ENCODE results near the gene OR52H1. TPM values are rescaled to one million over a fixed set of nuclear protein-coding genes. Genes with fewer than 3 reads are reported as not detected.
"Not testable (repeated sequence)": the region's sequence is repeated elsewhere in the genome, so short reads cannot be mapped to it uniquely, and the experiment has no call there.

OR52H1 gene
- 0.47 TPM for total RNA-seq

DNA sequence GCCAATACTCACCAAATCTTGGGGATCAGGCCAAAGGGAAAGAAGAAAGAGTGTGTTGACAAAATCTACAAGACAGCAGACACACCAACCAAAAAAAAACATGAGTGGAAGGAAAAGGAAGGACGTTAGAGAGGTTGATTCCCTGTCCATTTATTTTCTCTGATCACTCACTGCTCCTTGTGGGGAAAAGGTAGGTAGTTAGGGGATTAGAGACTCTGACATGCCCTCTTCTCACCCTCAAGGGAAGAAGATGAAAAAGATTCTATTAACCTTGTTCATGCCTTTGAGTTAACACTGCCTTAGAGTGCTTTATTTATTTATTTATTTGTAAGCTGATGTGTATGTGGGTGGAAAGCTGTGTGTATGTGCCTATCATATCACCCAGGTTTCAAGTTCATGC lies at the start of gene OR52H1:
Gene OR52H1 (minus strand): TSS at position 101 of the 400 bp plus-strand sequence. CDS start 3,035 bp downstream, outside the sequence.
- no peak for DNase-seq

DNA sequence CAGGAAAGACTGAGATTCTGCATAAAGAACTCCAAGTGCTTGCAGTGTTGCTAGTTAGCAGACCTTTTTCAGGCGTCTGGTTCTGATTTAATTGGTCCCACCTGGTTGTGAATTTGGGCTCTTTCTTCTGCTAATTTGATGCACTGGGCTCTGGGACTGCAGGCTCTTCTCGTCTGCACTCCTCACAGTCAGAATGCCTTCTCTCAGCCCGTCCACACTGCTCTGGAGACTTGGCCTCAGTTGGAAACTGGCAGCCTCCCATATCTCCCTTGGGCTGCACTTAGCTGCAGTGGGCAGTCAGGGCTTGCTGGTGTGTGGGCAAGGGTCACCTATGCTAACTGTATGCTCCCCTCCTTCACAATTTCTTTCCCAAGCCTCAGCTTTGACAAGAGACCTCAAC lies 49.6 kb upstream of the OR52H1 start:
- DNase-seq: no peak

DNA sequence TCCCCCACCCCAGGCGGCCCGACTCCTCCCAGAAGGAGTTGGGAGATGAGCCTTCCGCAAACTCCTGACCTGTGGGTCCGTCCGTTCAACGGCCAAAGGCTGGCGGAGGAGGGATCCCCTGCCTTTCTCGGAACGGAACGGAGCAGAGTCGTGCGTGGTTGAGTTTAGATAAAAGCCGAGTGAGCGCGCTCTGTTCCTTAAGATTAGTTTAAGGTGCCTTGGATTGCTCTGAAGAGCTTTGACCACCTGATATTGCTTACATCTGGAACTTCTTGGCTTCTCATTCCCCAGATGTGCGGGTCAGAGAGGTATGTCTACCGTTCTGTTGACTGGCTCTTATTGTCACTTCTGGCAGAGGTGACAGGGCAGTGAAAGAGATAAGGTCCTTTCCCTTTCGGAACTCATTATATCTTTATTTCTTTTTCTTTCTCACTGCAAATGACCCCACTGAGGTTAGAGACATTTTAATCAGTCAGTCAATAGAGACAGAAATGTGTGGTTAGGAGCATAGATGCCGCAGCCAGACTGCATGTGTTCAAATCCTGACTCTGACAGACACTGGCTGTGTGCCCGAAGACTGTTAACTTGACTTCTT lies 48.4 kb upstream of the OR52H1 start, which contains the start of gene TRIM6:
Gene TRIM6 (plus strand): TSS at position 31 of the 595 bp plus-strand sequence. CDS start 261 bp downstream, at position 292.
- no peak for DNase-seq

DNA sequence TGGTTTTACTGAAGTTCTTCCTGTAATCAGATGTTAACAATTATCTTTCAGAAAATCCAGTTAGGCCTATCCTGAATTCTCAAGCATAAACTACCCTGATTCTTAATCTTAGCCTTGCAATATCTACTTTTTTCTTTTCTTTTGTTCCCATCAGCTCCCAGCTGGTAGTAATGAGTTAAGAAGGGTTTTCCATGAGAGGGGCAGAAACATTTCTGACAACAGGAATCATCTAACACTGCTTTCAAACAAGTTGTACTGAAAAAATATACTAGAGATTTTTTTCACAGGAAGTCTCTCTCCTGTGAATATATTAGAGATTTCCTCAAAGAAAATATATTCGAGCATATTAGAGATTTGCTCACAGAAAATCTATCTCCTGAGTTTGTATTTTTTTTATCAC lies 44.8 kb upstream of the OR52H1 start:
- DNase-seq: no peak

DNA sequence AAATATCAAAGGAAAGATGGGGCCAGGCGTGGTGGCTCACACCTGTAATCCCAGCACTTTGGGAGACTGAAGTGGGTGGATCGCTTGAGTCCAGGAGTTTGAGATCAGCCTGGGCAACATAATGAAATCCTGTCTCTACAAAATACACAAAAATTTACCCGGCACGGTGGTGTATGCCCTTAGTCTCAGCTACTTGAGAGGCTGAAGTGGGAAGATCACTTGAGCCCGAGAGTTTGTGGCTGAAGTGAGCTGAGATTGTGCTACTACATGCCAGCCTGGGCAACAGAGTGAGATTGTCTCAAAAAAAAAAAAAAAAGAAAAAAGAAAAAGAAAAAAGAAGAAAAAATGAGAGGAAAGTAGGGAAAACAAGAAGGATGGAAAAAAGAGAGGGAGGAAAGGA lies 44.3 kb upstream of the OR52H1 start:
- DNase-seq: no peak

DNA sequence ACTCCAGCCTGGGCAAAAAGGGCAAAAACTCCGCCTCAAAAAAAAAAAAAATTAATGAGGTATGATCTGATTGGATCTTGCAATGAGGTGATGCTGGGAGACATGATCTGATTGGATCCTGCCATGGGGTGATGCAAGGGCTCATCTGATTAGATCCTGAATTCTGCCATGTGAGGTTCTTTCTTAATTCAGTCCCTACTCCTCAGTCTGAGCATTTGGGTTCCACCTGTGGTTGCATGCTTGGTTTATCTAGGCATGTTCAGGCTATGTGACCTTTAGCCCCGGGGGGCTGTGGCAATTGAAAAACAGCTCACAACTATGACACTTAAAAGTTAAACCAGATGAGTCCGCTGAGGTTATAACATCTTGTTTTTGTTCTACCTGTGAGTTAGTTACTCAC lies 43.3 kb upstream of the OR52H1 start:
- DNase-seq: no peak

DNA sequence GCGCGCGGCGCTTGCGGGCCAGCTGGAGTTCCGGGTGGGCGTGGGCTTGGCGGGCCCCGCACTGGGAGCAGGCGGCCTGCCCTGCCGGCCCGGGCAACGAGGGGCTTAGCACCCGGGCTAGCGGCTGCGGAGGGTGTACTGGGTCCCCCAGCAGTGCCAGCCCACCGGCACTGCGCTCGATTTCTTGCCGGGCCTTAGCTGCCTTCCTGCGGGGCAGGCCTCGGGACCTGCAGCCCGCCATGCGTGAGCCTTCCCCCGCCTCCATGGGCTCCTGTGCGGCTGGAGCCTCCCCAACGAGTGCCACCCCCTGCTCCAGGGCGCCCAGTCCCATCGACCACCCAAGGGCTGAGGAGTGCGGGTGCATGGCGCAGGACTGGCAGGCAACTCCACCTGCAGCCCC lies 41.6 kb upstream of the OR52H1 start:
- DNase-seq: not testable (repeated sequence)

DNA sequence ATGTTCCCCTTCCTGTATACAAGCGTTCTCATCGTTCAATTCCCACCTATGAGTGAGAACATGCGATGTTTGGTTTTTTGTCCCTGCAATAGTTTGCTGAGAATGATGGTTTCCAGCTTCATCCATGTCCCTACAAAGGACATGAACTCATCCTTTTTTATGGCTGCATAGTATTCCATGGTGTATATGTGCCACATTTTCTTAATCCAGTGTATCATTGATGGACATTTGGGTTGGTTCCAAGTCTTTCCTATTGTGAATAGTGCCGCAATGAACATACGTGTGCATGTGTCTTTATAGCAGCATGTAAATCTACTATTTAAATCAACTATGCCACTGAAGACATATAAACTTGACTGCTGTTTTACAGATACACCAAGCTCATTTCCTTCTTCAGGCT lies 36.1 kb upstream of the OR52H1 start:
- DNase-seq: not testable (repeated sequence)

DNA sequence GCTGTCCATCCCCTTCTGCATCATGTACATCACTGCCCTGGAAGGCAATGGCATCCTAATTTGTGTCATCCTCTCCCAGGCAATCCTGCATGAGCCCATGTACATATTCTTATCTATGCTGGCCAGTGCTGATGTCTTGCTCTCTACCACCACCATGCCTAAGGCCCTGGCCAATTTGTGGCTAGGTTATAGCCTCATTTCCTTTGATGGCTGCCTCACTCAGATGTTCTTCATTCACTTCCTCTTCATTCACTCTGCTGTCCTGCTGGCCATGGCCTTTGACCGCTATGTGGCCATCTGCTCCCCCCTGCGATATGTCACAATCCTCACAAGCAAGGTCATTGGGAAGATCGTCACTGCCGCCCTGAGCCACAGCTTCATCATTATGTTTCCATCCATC lies 32.7 kb upstream of the OR52H1 start:
- no peak for DNase-seq

DNA sequence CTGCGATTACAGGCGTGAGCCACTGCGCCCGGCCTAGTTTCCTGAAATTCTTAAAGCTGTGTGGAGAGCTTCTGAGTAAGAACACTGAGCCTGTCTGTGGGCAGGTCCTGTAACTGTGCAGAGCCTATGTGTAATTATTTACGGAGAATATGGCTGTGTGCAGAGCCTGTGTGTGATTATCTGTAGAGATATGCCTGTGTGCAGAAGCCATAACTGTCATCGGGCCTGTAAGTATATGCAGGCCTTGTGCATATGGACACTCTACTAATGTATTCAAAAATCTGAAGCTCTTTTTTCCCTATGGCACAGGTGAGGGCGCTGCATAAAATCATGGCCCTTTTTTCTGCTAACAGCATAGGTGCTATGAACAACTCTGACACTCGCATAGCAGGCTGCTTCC lies 32.2 kb upstream of the OR52H1 start, which contains the start of gene OR52B6:
Gene OR52B6 (plus strand): TSS at position 301 of the 400 bp plus-strand sequence. CDS start 0 bp downstream, at position 301.
- no peak for DNase-seq

DNA sequence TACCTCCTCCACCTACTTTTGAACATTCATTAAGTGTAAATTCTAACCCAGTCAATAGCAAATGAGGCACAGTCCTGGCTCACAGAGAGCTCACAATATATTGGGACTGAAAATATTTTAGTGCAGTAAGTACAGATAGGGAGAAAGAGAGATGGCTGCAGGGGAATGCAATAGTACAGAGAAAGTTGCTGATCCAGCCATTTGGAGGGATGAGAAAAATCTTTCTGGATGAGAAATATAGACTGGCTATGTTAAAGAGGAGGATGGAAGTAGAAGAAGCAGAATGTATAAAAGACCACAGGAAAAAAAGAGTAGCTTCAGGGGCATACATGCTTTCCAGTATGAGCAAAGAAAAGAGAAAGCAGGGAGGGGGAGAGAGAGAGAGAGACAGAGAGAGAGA lies 28.8 kb upstream of the OR52H1 start:
- no peak for DNase-seq

DNA sequence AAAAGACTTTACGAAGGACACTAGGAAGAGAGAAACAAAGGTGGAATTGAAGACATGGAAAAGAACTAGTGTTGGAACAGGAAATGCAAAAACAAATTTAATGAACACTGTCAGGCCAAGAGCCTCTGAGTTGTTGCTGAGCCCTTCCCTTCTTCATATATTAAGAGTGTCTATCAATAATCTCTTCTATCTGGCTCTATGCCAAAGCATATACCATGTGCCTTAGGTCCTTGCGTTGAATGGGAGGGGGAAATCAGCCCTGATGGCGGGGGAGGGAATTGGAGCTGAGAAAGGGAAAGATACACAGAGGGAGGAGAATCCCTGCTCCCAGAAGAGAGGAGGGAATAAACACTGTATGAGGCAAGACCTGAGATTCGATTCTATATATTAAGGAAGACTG lies 26.8 kb upstream of the OR52H1 start:
- DNase-seq: no peak

DNA sequence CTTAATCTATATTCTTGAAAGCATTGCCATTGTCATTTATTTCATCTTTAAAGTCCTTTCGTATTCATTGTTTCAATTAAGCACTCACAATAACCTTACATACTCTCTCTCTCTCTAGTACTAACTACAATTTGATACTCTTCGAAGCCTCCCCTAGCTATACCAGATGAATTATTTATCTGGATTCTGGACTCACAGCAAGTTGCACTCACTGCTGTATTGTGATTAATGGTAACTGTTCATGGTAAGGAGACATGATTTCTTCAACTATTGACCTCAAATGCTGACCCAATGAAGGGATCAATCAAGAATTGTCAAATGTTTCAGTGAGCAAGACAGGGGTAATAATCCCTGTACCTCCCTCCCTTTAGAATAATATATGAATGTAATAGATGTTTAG lies 26.3 kb upstream of the OR52H1 start:
- no peak for DNase-seq

DNA sequence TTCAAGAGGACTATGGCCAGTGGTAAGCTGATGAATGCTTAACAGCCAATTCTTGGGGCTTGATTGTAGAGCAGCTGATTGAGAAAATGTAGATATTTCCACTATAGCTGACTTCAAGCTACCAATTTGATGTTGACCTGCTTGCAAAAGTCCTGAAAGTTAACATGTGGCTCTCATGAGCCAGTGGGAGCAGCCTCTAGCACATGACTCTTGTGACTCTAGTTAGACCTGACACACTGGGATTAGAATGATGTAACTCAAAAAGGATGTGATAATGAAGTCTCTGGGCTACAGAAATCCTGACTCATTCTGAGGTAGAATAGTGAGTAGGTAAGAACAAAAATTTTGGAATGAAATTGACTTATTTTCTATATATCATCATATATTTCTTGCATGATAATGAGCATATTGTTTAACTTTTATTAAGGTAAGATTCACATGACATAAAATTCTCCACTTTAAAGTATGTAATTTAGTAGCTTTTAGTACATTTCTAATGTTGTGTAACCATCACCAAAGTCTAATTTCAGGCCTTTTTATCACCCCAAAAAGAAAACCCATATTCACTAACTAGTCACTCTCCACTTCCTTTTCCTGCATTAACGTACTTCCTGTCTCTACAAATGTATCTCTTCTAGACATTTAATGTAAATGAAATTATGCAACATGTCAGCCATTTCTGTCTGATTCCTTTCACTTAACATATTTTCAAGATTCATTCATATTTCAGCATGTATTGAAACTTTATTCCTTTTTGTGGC lies 16.1 kb upstream of the OR52H1 start:
- DNase-seq: no peak

DNA sequence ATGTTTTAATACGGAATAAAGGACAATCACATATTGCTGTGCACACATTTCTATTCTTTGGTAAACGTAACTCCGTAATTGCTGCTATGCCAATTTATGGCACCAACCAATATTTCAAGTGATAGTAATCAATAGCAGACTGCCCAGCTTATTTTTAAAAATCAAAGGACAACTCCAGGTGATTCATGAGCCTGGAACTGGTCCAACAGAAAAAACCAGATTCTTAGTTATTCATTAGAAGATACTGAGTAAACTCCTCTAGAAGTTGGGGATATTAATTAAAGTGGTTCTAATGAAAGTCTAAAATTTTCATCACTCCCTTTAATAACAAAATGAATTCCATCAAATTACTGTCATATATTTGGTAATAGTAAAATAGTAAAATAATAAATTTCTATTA lies 9.4 kb upstream of the OR52H1 start:
- DNase-seq: no peak

DNA sequence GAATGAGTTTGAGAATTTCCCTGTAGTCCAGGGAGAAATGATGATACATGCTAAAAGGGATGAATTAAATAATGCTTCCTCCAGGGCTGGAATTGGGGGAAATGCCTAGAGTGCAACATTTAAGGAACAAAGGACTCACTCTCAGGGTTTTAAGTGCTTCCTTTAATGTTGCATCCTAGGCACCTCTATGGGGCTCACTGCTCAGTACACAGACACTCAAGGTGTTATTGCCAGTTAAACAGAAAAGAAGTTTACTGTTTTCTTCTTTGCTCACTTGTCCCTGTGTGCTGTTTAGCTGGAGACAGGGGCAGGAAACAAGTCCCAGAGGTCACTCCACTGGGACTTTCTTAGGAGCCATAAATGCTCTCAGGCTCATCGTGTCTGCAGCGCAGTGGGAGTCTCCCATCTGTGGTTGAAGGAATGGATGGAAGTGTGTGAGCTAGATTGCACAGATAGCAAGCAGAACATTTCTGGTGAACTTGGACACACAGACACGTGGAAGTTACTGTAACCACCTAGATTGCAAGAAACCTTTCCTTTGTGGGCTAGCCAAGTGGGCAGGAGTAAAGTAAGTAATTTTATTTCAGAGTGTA lies 8.4 kb upstream of the OR52H1 start:
- DNase-seq: no peak

DNA sequence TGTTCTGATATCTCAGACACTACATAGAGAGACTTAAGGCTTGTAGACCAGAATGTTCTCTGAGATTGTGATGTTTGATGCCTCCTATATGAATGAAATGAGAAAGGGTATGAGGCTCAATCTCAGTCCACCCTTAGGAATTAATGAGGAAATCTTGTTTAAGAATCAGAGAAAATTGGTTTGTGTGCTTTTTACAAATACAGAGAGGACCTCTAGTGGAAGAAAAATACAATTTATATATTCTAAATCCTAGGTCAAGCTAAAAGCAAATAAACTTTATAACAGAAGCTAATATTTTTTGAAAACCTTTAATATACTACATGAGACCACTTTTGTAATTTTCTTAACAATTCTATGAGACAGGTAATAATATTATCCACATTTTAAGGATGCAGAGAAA lies 5.0 kb upstream of the OR52H1 start:
- DNase-seq: no peak

DNA sequence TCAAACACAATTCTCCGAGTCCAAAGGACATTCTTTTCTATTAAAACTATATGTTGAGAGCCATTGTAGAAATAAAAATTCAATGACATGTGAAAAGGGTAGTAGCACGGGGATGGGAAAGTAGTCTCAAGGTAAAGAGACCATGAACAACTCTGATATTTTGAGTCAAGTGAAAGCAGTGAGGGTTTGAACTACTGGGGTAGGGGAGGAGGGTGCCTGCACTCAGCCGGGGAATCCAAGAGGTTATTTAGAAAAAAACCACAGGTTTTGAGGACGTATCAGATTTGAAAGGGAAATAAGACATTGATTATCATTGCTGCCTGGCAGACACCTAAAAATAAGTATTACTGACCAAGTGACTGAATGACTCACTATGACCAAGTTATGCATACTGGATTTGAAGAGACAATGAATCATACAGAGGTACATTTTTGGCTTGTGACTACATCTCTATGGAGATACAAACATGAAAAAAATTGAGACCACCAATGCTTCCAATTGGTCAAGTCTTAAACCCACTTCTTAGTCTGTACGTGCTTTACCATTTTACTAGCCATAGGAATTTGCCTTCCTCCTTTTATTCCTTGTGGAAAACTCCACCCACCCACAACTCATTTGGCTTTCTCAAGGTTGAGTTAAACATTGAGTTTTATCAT lies 2.2 kb upstream of the OR52H1 start:
- no peak for DNase-seq

DNA sequence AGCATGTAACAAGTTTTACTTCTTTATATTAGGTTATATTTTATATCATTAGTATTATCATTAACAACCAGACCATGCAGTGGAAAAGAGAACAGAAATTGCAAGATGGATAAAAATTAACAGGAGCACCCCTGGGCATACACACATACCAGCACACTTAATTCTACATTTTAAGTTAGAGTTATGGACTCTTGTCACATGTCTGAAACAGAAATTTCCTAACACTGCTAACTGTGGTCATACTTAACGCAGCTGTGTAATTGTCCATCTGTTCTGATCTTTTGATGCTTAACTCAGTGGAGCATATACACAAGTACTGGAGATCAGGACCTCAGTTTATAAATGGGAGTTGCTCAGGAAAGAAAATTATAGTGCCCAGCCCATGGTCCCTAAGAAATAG lies 358 bp downstream of the OR52H1 start:
- DNase-seq: no peak

DNA sequence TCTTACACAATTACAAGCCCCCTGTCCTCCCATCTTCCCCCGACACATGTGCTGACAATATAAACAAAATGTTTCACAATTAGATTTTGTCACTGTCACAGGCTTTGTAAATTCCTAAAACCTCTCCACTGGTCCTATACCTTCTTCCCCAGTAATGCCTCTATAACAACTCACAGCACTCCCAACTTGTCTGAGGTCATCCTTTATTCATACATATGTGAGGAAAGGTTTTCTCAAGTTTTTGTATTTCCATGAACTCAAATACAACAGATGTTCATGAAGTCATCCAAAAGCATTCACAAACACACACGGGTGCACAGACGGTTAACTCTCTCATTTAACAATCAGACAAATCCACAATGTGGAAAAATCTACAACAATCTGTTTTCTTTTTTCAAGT lies 1.9 kb downstream of the OR52H1 start:
- no peak for DNase-seq

DNA sequence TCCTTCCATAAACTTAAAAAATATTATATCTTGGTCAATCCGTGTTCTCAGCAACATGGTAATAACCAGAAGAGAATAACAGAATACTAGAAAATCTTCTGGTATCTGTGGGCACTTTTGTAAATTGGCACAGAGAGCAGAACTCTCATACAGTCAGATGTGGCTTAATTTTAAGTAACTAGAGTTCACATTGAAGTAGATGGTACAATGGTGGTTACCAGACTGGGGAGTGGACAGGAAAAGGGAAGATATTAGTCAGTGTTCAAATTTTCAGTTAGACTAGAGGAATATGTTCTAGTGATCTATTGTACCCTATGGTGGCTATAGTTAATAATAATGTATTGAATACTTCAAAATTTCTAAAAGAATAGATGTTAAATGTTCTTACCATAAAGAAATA lies 6.9 kb downstream of the OR52H1 start:
- no peak for DNase-seq

DNA sequence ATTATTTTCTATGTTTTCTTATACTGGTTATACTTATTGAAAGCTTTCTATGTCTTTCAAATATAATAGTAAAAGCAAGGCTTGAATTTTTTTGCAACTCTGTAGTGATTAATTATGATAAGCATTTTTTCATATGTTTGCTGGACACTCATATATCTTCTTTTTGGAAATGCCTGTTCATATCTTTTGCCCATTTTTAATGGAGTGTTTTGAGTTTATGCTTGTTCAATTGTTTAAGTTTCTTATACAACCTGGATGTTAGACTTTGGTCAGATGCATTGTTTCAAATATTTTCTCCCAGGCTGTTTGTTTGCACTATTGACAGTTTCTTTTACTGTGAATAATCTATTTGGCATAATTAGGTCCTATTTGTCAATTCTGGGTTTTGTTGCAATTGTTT lies 11.9 kb downstream of the OR52H1 start:
- DNase-seq: no peak

DNA sequence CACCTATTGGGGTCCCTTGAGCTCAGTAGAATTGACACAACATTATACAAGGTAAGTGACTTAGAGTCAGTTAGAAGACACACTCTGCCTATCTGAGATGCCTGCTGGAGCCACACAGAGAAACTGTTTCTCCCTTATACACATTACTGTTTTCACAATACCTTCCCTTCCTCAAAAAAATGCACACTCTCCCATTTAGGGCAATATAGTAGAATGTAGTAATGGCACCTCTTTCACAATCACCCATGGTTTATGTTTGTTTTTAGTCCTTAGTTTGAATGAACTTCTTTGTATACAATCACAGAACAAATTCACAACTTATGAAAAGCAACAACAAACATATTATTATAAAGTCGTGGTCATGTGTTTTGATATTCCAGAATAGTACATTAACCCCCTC lies 14.3 kb downstream of the OR52H1 start:
- no peak for DNase-seq

Data from occipital lobe (tissue), 2 donors.